Activated CD4-positive, alpha-beta T cell treated with anti-CD3 and anti-CD28 coated beads, Interleukin-2, amount 10 ng/mL, durations not matched to agents 7 days and 5 days (primary cell): ENCODE results near the gene DCC. TPM values are rescaled to one million over a fixed set of nuclear protein-coding genes. Genes with fewer than 3 reads are reported as not detected.

Experiments
- CTCF ChIA-PET: fragments of 350-600 bp; sonication (Branson Sonifier 250); formaldehyde crosslinking; loops from one replicate; lab custom pipeline; 2021; ENCODE audit warnings: antibody characterized with exemption; lab: Charles Lee
- POLR2A ChIA-PET: fragments of 350-600 bp; sonication (Branson Sonifier 250); formaldehyde crosslinking; loops from one replicate; lab custom pipeline; 2021; ENCODE audit warnings: antibody characterized with exemption; lab: Charles Lee
- DNase-seq: peaks from one replicate; pipeline ENCODE4 v3.0.0-alpha.2; 2020
- H3K27ac Mint-ChIP-seq: one replicate; pipeline ENCODE4 v1.8.0; 2021; ENCODE audit warnings: mild to moderate bottlenecking, moderate library complexity, mixed read lengths
- H3K27me3 Mint-ChIP-seq: one replicate; pipeline ENCODE4 v1.8.0; 2021; ENCODE audit warnings: mixed read lengths
- H3K36me3 Mint-ChIP-seq: one replicate; pipeline ENCODE4 v1.8.0; 2021; ENCODE audit warnings: low read depth, mixed read lengths
- H3K4me1 Mint-ChIP-seq: one replicate; pipeline ENCODE4 v1.8.0; 2021; ENCODE audit warnings: mixed read lengths
- H3K4me3 Mint-ChIP-seq: one replicate; pipeline ENCODE4 v1.8.0; 2021; ENCODE audit warnings: mild to moderate bottlenecking, moderate library complexity, mixed read lengths
- H3K9me3 Mint-ChIP-seq: one replicate; pipeline ENCODE4 v1.8.0; 2021; ENCODE audit warnings: mixed read lengths
- total RNA-seq, 2 experiments: library from RNA; stranded (reverse); gene quantifications; one replicate each; pipeline ENCODE4 v1.2.3, GENCODE V29; 2021

Gene DCC
- total RNA-seq, 2 experiments from 2014 or later: not detected

GRCh38 chr18:53283708-53284107 is 943.7 kb downstream of the DCC start:
- ChIA-PET POLR2A (no interaction called here), CTCF (no interaction called here)
- H3K9me3 Mint-ChIP-seq: no peaks in the 10 kb centered on the region
- H3K27me3 Mint-ChIP-seq: no peaks in the 10 kb centered on the region
- H3K36me3 Mint-ChIP-seq: no peaks in the 10 kb centered on the region
- no peaks in the 10 kb centered on the region for H3K4me1 Mint-ChIP-seq
- DNase-seq: no peak
- no peak overlapping the region for H3K4me3 Mint-ChIP-seq
- no peak overlapping the region for H3K27ac Mint-ChIP-seq

DNA sequence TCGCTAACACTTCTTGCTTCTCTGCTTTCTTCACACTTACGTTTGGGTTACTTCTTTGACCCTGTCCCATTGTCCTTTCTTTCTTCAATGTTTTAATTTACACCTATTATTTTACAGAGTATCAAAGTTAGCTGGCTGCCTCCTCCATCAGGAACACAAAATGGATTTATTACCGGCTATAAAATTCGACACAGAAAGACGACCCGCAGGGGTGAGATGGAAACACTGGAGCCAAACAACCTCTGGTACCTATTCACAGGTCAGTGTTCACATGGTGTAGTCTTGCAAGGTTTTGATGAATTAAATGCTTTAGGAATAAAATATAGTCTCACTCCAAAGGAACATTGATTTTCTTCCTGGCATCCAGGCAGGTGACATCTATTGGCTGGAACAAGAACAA is 965.5 kb downstream of the DCC start:
- POLR2A ChIA-PET: no interaction called here
- no peaks in the 10 kb centered on the region for H3K36me3 Mint-ChIP-seq
- CTCF ChIA-PET: no interaction called here

GRCh38 chr18:53319628-53320027 is 979.6 kb downstream of the DCC start:
- Mint-ChIP-seq H3K4me1 (no peaks in the 10 kb centered on the region), H3K9me3 (peaks cover 19% of the 10 kb centered on the region), H3K4me3 (no peak overlapping the region), H3K27me3 (no peaks in the 10 kb centered on the region), H3K36me3 (no peaks in the 10 kb centered on the region), H3K27ac (no peak overlapping the region)
- no peak for DNase-seq
- POLR2A ChIA-PET: no interaction called here
- CTCF ChIA-PET: interaction anchor here (0.7 kb wide), 1 partner anchor 1401 kb away, joined by 3 read pairs; no protein-coding TSS in a partner anchor

More for the DNA sequence above, 965.5 kb downstream of the DCC start:
- H3K4me3 Mint-ChIP-seq: no peak overlapping the region
- H3K27me3 Mint-ChIP-seq: no peaks in the 10 kb centered on the region
- no peaks in the 10 kb centered on the region for H3K9me3 Mint-ChIP-seq
- H3K4me1 Mint-ChIP-seq: no peaks in the 10 kb centered on the region
- H3K27ac Mint-ChIP-seq: no peak overlapping the region
- DNase-seq: no peak

GRCh38 chr18:53322163-53322562 is 982.2 kb downstream of the DCC start:
- DNase-seq: no peak
- H3K9me3 Mint-ChIP-seq: peaks cover 19% of the 10 kb centered on the region
- H3K27ac Mint-ChIP-seq: no peak overlapping the region
- no peaks in the 10 kb centered on the region for H3K36me3 Mint-ChIP-seq
- no peaks in the 10 kb centered on the region for H3K4me1 Mint-ChIP-seq
- ChIA-PET POLR2A (no interaction called here), CTCF (no interaction called here)
- no peaks in the 10 kb centered on the region for H3K27me3 Mint-ChIP-seq
- no peak overlapping the region for H3K4me3 Mint-ChIP-seq

DNA sequence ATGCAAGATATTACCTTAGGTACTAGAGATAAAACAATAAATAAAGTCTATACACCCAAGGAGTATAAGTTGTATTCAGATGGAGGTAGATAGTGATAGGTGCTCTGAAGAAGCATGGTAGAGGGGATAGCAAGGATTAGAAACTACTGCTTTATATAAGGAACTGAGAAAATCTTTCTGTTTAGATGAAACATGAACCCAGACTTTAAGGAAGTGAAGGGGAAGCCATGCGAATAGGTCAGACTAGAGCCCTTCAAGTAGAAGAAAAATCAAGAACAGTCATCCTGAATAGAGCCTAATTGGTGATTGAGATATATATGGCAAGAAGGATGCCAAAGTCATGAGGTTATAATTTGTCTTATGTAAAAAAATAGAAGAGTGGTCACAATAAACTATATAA is 984.4 kb downstream of the DCC start:
- H3K4me1 Mint-ChIP-seq: no peaks in the 10 kb centered on the region
- no peak overlapping the region for H3K27ac Mint-ChIP-seq
- no peak overlapping the region for H3K4me3 Mint-ChIP-seq
- CTCF ChIA-PET: no interaction called here
- H3K36me3 Mint-ChIP-seq: no peaks in the 10 kb centered on the region
- POLR2A ChIA-PET: no interaction called here
- H3K27me3 Mint-ChIP-seq: no peaks in the 10 kb centered on the region
- peaks cover 8% of the 10 kb centered on the region for H3K9me3 Mint-ChIP-seq
- no peak for DNase-seq

- POLR2A ChIA-PET: no interaction called here
- no peaks in the 10 kb centered on the region for H3K27me3 Mint-ChIP-seq
- H3K27ac Mint-ChIP-seq: no peak overlapping the region
- H3K4me3 Mint-ChIP-seq: no peak overlapping the region
- CTCF ChIA-PET: no interaction called here
- H3K9me3 Mint-ChIP-seq: peaks cover 2% of the 10 kb centered on the region
- DNase-seq: no peak
- H3K4me1 Mint-ChIP-seq: no peaks in the 10 kb centered on the region
- H3K36me3 Mint-ChIP-seq: no peaks in the 10 kb centered on the region
Measured at GRCh38 chr18:53360501-53361443, 1020.8 kb downstream of the DCC start.

DNA sequence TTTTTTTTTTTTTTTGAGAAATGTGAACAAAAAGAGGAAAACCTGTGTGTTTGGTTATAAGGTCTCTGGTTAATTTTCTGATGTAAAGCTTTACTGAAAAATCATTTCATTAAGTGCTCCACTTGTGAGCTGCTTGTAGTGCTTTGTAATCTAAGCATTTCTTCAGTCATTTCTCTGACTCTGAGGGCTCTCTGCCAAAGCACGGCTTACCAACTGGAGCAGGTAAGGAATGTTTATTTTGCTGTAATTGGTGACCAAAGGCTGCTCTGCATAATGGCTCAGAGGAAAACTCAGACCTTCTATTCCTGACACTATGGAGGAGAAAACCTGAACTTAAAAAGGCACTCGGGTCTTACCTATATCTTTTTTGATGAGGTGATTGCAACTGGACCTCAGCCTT is 1035.6 kb downstream of the DCC start:
- H3K27ac Mint-ChIP-seq: no peak overlapping the region
- no peaks in the 10 kb centered on the region for H3K27me3 Mint-ChIP-seq
- no peaks in the 10 kb centered on the region for H3K36me3 Mint-ChIP-seq
- H3K4me1 Mint-ChIP-seq: no peaks in the 10 kb centered on the region
- DNase-seq: no peak
- ChIA-PET POLR2A (no interaction called here), CTCF (no interaction called here)
- H3K4me3 Mint-ChIP-seq: no peak overlapping the region
- H3K9me3 Mint-ChIP-seq: no peaks in the 10 kb centered on the region

DNA sequence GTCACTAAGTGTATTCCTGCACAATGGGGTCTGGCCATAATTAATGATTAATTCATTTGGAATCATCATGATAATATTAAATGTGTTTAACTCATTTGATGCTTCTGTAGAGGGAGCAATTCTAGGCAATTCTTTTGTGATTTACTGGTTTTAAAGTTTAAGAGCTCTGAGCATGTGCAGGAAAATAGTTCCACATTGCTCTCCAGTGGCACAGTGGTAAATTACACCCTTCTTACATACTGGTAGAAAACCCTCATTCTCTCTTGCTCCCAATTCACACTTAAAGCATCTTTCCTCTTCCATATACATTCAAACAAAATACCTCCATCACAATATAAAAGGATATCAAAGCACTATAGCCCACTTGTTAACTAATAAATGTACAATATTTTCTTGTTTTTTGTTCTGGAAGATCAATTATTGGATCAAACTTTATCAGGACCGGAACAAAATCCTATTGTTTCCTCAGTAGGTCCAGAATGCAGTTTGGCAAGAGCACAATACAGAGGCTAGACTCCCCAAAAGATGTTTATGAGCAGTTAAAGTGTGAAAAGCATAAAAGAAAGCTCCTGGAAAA is 1040.2 kb downstream of the DCC start:
- Mint-ChIP-seq H3K4me1 (no peaks in the 10 kb centered on the region), H3K27me3 (no peaks in the 10 kb centered on the region), H3K27ac (no peak overlapping the region), H3K4me3 (no peak overlapping the region), H3K9me3 (no peaks in the 10 kb centered on the region), H3K36me3 (no peaks in the 10 kb centered on the region)
- POLR2A ChIA-PET: no interaction called here
- CTCF ChIA-PET: no interaction called here
- DNase-seq: no peak

DNA sequence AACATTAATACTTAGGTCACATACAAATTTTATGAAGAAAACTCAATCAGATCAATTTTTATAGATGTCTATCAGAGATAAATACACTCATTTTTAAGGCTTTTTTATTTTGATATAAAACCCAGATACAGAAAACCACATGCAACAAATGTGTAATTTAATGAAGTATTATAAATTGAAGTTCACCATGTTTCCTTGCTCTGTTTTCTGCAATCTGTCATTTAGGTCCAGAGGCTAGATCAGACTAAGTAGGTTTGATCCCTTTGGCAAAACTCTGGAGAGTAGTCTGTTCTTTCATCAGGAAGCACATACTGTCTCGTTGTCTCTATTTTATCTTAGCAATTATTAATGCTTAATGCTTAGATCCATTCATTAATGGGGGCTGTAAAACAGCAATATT is 1042.9 kb downstream of the DCC start:
- CTCF ChIA-PET: no interaction called here
- Mint-ChIP-seq H3K9me3 (no peaks in the 10 kb centered on the region), H3K4me3 (no peak overlapping the region), H3K27me3 (no peaks in the 10 kb centered on the region), H3K36me3 (no peaks in the 10 kb centered on the region), H3K27ac (no peak overlapping the region), H3K4me1 (no peaks in the 10 kb centered on the region)
- POLR2A ChIA-PET: no interaction called here
- no peak for DNase-seq

DNA sequence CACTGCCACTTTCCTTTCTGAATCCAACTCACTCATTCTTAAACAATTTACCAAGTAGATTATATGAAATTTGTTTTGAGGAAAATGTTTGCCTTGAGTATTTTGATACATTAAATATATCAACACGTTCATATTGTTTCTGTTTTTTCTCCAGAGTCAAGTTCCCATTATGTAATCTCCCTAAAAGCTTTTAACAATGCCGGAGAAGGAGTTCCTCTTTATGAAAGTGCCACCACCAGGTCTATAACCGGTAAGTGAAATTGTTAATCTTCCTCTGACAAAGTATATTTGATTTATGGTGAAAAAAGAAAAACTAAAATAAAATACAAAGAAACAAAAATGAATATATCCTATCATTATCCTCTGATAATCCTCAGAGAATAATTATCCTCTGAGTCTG is 1045.9 kb downstream of the DCC start:
- ChIA-PET CTCF (no interaction called here), POLR2A (no interaction called here)
- no peak overlapping the region for H3K27ac Mint-ChIP-seq
- H3K4me3 Mint-ChIP-seq: no peak overlapping the region
- no peak for DNase-seq
- H3K36me3 Mint-ChIP-seq: no peaks in the 10 kb centered on the region
- H3K27me3 Mint-ChIP-seq: no peaks in the 10 kb centered on the region
- H3K9me3 Mint-ChIP-seq: no peaks in the 10 kb centered on the region
- H3K4me1 Mint-ChIP-seq: no peaks in the 10 kb centered on the region

DNA sequence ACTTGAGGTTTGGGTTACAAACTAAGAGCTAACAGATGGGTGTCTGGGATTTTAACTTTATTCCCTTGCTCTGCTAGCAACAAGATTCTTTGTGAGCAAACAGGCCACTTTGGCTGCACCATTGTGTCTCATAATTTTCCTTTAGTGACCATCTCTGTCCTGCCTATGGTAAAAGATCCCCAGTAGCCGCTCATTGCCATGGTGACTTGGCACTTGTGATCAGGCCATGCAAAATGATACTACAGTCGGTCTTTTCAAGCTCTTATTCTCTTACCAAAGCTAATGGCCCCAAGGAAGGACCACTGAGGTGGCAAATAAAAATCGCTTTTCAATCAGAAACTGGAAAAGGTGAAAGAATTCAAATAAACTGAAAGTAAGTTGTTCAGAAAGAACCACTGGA is 1047.6 kb downstream of the DCC start:
- CTCF ChIA-PET: no interaction called here
- H3K36me3 Mint-ChIP-seq: no peaks in the 10 kb centered on the region
- no peaks in the 10 kb centered on the region for H3K27me3 Mint-ChIP-seq
- DNase-seq: no peak
- H3K4me3 Mint-ChIP-seq: no peak overlapping the region
- POLR2A ChIA-PET: no interaction called here
- H3K27ac Mint-ChIP-seq: no peak overlapping the region
- H3K4me1 Mint-ChIP-seq: no peaks in the 10 kb centered on the region
- H3K9me3 Mint-ChIP-seq: no peaks in the 10 kb centered on the region

- no peaks in the 10 kb centered on the region for H3K9me3 Mint-ChIP-seq
- H3K4me3 Mint-ChIP-seq: no peak overlapping the region
- ChIA-PET CTCF (no interaction called here), POLR2A (no interaction called here)
- H3K27me3 Mint-ChIP-seq: no peaks in the 10 kb centered on the region
- no peak overlapping the region for H3K27ac Mint-ChIP-seq
- no peaks in the 10 kb centered on the region for H3K36me3 Mint-ChIP-seq
- no peak for DNase-seq
- H3K4me1 Mint-ChIP-seq: no peaks in the 10 kb centered on the region
Measured at GRCh38 chr18:53402670-53403069, 1062.7 kb downstream of the DCC start.

- no peaks in the 10 kb centered on the region for H3K36me3 Mint-ChIP-seq
Measured at GRCh38 chr18:53408271-53408670, 1068.3 kb downstream of the DCC start.

More at GRCh38 chr18:53408271-53408670, 1068.3 kb downstream of the DCC start:
- Mint-ChIP-seq H3K4me1 (no peaks in the 10 kb centered on the region), H3K4me3 (no peak overlapping the region), H3K27ac (no peak overlapping the region), H3K9me3 (no peaks in the 10 kb centered on the region), H3K27me3 (no peaks in the 10 kb centered on the region)
- ChIA-PET CTCF (no interaction called here), POLR2A (no interaction called here)
- no peak for DNase-seq
